Heart left ventricle (tissue), 16 donors: ENCODE data around the gene NSMCE1. TPM values are rescaled to one million over a fixed set of nuclear protein-coding genes. Genes with fewer than 3 reads are reported as not detected.

ENCODE experiments used
- ATAC-seq, 4 donors: fragments of 200-7000 bp; cut with Tn5 transposase; one replicate each; pipeline ENCODE4 v1.9.1; 2020 to 2022; ENCODE audit warnings: moderate library complexity in 4 of 4, mild to moderate bottlenecking in 3 of 4, moderate number of reproducible peaks in 1 of 4
- DNase-seq, 5 donors: peaks; one replicate each; pipeline ENCODE4 v3.0.0-alpha.2; 2020
- H3K27ac ChIP-seq, 12 donors: fragments of 200-600 bp; sonication (generic) in 4 of 12; one replicate each; pipeline versions ENCODE4 v1.5.0 to v1.8.0; 2016 to 2022; ENCODE audit warnings: mild to moderate bottlenecking in 2 of 12
- H3K27me3 ChIP-seq, 9 donors: fragments of 200-600 bp; sonication (generic) in 2 of 9; one replicate each; pipeline versions ENCODE4 v1.5.1 to v1.8.0; 2016 to 2022; ENCODE audit warnings: mild to moderate bottlenecking in 3 of 9
- H3K36me3 ChIP-seq, 9 donors: fragments of 200-600 bp; sonication (generic) in 2 of 9; one replicate each; pipeline versions ENCODE4 v1.5.0 to v1.8.0; 2018 to 2022; ENCODE audit warnings: mild to moderate bottlenecking in 2 of 9
- H3K4me1 ChIP-seq, 12 donors: fragments of 200-600 bp; sonication (generic) in 4 of 12; one replicate each; pipeline versions ENCODE4 v1.5.0 to v1.8.0; 2016 to 2022; ENCODE audit warnings: mild to moderate bottlenecking in 3 of 12
- H3K4me3 ChIP-seq, 12 donors: fragments of 200-600 bp; sonication (generic) in 4 of 12; one replicate each; pipeline versions ENCODE4 v1.5.0 to v1.8.0; 2017 to 2022; ENCODE audit warnings: mild to moderate bottlenecking in 9 of 12, moderate library complexity in 4 of 12
- H3K9me3 ChIP-seq, 12 donors: fragments of 200-600 bp; sonication (generic) in 4 of 12; one replicate each; pipeline versions ENCODE4 v1.5.0 to v1.8.0; 2016 to 2022; ENCODE audit warnings: mild to moderate bottlenecking in 1 of 12
- POLR2A ChIP-seq, 2 donors: fragments of 450-650 bp; IDR thresholded peaks; one replicate each; pipeline ENCODE4 v1.6.1; 2017; ENCODE audit warnings: antibody characterized with exemption in 2 of 2, mild to moderate bottlenecking in 2 of 2, moderate library complexity in 2 of 2
- WGBS, 4 donors: extraction: QIAGEN DNeasy Blood & Tissue Kit in 2 of 4; methylation state at CpG; one replicate each; pipeline versions ENCODE4 v1.1.5 to v1.1.7; 2013 to 2018; 5-methylcytosine and 5-hydroxymethylcytosine counted together
- intact Hi-C, 10 donors: fragments of 100-400 bp; cut with DNase I; formaldehyde crosslinking; loops; one replicate each; pipeline versions ENCODE4 v1.11.1 to v1.14.2; 2022
- polyA plus RNA-seq, 2 donors: library from polyadenylated mRNA; stranded (reverse); fragments of 200-250 nt; gene quantifications; one replicate each; pipeline ENCODE4 v1.2.3, GENCODE V29; 2013
- total RNA-seq, 9 donors: library from RNA; depleted of rRNA in 2 of 9; stranded (reverse); fragments of >200 nt in 2 of 9; fragmentation: NEBNext Ultra II Directional in 3 of 9; extraction: Animal tissue kit (Norgen Biotek cat#: 25700) in 3 of 9; gene quantifications; one replicate each; pipeline versions ENCODE4 v1.1.0 to v1.2.4, GENCODE V29; 2016 to 2023
- TF ChIP-seq, protein P1 (sequence below), 12 donors: fragments of 200-600 bp; sonication (generic) in 4 of 12; IDR thresholded peaks; one replicate each; pipeline versions ENCODE4 v1.5.0 to v1.8.0; 2018 to 2022; ENCODE audit warnings: antibody characterized with exemption in 12 of 12, mild to moderate bottlenecking in 5 of 12
- donor health status: ischemic (EF 13 %, LVEDD 7.1; RV severe dilation, severe dysfunction).
- donor health status: healthy with polysubstance abuse.
- donor health status: DM: no; HTN: yes; CAD: no.
- donor health status: DM: no; HTN: no; CAD: no.
- donor health status: ischemic (EF 25% LVEDD 6.9; RV normal size, moderate dysfunction).
- donor health status: ischemic (EF 25% LVEDD 5.7; RV mildly dilated, moderate dysfunction).
- donor health status: healthy.
- donor health status: DM: yes; HTN: yes; CAD: no.
- donor health status: ischemic (EF 35%, LVEDD 5.7; RV mildly dilated, moderate dysfunction).
- donor health status: nonischemic (EF 11% LVEDD 7.7; RV severe dilation, severe dysfunction).
- donor health status: DM: yes; HTN: yes; CAD: no.
- donor health status: PGD.
- donor health status: ischemic (EF 29% LVEDD 5.4; RV normal size, mild dysfunction).
- donor health status: nonischemic (EF 23%, LVEDD 6.1; RV moderate dilation, normal function).

The NSMCE1 gene
- total and polyA plus RNA-seq, 11 donors, result 29.6 to 48.7 (median 37.1) TPM

DNA sequence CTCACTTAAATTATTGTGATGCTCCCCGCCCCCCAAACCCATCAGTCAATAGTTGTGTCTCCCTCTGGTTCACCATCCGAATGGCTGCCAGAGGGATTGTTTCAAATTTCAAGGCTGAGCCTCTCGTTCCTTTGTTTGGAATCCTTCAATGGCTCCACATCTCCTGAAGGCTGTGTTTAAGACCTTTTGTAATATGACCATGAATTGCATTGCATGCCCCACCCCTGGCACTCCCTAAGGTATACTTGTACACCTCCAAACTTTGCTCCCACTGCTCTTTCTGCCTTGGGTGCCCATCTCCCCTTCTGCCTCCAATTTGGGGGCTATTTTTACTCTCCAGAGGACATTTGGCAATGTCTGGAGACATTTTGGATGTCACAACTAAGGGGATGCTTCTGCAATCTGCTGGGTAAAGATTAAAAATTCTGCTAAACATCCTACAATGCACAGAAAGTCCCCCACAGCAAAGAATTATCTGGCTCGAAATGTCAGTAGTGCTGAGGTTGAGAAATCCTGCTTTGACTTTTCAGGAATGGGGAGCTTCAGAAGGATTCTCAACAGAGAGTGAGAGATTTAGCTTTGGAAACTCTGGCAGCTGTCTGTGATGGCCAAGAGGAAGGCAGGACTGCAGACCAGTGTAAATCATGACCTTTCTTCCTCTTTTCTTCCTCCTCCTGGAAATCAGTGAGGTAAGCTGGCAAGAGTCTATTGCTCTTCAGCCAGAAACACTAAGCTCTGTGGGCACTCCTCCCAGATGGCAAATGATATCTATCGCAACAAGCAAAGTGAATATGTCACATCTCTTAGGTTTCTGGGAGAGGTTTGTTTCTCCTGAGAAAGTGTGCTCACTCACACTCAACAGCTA is 36.5 kb upstream of the NSMCE1 start:
- 74 to 77% (median 76%) methylated on average over 5 of the region's 5 CpGs for WGBS, 4 donors
- Histone ChIP-seq H3K36me3 (no peaks in the 10 kb centered on the region), H3K27me3 (no peaks in the 10 kb centered on the region), H3K4me1 (peaks cover 0 to 17% (median 0%) of the 10 kb centered on the region in 12 donors), H3K4me3 (no peak overlapping the region), H3K9me3 (peaks cover 0 to 4% (median 0%) of the 10 kb centered on the region in 12 donors), H3K27ac (peak overlapping the region in 1 of 12 donors; percentile 62)
- ATAC-seq, result peak in 1 of 4 donors; percentile 41
- intact Hi-C loops, result no loop called here
- DNase-seq, result no peak
- TF ChIP-seq POLR2A (IDR thresholded peaks at IDR 0.05), result no peak
- TF ChIP-seq, protein P1, sequence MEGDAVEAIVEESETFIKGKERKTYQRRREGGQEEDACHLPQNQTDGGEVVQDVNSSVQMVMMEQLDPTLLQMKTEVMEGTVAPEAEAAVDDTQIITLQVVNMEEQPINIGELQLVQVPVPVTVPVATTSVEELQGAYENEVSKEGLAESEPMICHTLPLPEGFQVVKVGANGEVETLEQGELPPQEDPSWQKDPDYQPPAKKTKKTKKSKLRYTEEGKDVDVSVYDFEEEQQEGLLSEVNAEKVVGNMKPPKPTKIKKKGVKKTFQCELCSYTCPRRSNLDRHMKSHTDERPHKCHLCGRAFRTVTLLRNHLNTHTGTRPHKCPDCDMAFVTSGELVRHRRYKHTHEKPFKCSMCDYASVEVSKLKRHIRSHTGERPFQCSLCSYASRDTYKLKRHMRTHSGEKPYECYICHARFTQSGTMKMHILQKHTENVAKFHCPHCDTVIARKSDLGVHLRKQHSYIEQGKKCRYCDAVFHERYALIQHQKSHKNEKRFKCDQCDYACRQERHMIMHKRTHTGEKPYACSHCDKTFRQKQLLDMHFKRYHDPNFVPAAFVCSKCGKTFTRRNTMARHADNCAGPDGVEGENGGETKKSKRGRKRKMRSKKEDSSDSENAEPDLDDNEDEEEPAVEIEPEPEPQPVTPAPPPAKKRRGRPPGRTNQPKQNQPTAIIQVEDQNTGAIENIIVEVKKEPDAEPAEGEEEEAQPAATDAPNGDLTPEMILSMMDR (IDR thresholded peaks at IDR 0.05), result no peak

DNA sequence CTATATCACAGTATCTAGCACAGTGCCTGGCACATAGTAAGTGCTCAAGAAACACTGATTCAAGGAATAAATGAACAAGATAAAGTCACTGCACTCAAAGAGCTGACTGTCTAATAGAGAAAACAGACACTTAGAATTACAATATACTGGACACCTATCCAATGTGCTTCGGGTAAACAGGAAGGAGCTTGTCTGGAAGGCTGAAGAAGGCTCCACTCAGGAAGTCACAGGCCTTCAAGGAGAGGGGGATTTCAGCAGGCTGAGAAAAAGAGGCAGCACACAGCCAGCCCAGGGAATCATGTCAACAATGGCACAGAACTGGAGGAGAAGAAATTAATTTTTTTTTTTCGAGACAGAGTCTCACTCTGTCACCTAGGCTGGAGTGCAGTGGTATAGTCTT is 35.5 kb upstream of the NSMCE1 start:
- intact Hi-C loops, result no loop called here
- no peaks in the 10 kb centered on the region for H3K27me3 ChIP-seq
- peaks cover 0 to 17% (median 0%) of the 10 kb centered on the region in 12 donors for H3K4me1 ChIP-seq
- DNase-seq (no peak), ATAC-seq (no peak)
- no peak for TF ChIP-seq POLR2A (IDR thresholded peaks at IDR 0.05)
- TF ChIP-seq, protein P1 (IDR thresholded peaks at IDR 0.05), result no peak
- H3K4me3 ChIP-seq, result no peak overlapping the region
- 45 to 56% (median 55%) methylated on average over 2 of the region's 2 CpGs for WGBS, 4 donors
- peaks cover 0 to 4% (median 0%) of the 10 kb centered on the region in 12 donors for H3K9me3 ChIP-seq
- H3K27ac ChIP-seq, result no peak overlapping the region
- no peaks in the 10 kb centered on the region for H3K36me3 ChIP-seq

DNA sequence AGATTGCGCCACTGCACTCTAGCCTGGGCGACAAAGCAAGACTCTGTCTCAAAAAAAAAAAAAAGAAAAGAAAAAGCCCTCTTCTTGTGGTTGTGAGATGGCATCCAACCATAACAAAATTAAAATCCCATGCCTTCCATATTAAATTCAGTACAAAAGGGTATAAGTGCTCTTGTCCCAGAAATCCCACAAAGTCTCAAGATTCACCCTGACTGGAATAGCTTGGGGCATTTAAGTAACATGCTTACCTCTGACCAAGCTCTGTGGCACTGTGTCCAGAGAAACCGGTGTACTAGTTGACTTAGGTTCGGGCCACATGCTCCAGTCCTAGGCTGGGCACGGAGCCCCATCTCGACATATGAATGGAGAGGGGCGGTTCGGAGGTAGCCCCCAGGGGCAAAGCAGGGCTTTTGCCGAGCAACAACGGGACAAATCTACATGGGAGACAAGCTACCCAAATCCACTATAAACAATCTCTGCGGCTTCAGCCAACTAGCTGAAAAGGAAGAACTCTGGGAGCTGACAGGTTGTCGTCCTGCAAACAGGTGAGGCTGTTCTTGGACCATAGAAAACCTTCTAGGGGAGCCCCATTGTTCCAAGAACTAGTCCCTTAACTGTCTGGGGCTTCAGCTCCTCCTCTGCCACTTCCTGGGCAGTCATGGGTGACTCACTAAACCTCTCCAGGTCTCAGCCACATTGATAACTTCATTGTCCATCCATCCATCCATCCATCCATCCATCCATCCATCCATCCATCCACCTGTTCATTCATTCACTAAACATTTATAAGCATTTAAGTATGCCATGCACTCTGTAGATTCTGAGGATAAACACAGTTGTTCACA is 34.9 kb upstream of the NSMCE1 start:
- Histone ChIP-seq H3K9me3 (no peaks in the 10 kb centered on the region), H3K27ac (no peak overlapping the region), H3K4me3 (no peak overlapping the region), H3K27me3 (no peaks in the 10 kb centered on the region), H3K36me3 (no peaks in the 10 kb centered on the region), H3K4me1 (peaks cover 0 to 17% (median 0%) of the 10 kb centered on the region in 12 donors)
- intact Hi-C loops, result no loop called here
- TF ChIP-seq, protein P1 (IDR thresholded peaks at IDR 0.05), result no peak
- no peak for TF ChIP-seq POLR2A (IDR thresholded peaks at IDR 0.05)
- 85 to 87% (median 86%) methylated on average over 11 to 12 of the region's 12 CpGs for WGBS, 4 donors
- ATAC-seq (no peak), DNase-seq (no peak)

DNA sequence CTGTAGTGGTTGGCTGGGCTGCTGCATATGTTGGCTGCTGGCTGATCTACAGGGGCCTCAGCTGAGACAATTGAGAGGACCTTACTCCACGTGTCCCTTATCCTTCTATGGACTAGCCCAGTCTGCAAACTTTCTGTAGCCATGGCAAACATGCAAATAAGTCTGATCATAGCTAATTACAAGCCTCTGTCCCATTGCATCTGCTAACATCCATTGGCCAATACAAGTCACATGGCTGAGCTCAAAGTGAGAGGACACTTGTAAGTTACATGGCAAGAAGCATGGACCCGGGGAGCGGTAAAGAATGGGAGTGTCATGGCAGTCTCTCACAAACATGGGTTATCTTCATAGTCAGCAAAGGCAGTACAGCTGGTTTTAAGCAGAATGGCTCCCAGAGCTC is 33.6 kb upstream of the NSMCE1 start:
- DNase-seq, result no peak

More for the DNA sequence above, 33.6 kb upstream of the NSMCE1 start:
- Histone ChIP-seq H3K4me1 (peaks cover 0 to 17% (median 0%) of the 10 kb centered on the region in 12 donors), H3K27me3 (no peaks in the 10 kb centered on the region), H3K4me3 (no peak overlapping the region), H3K36me3 (no peaks in the 10 kb centered on the region), H3K9me3 (no peaks in the 10 kb centered on the region), H3K27ac (no peak overlapping the region)
- ATAC-seq, result no peak
- 83 to 94% (median 88%) methylated on average over 3 of the region's 3 CpGs for WGBS, 4 donors
- intact Hi-C loops, result no loop called here
- TF ChIP-seq, protein P1 (IDR thresholded peaks at IDR 0.05), result no peak
- no peak for TF ChIP-seq POLR2A (IDR thresholded peaks at IDR 0.05)
